Activated naive CD4-positive, alpha-beta T cell treated with anti-CD3 and anti-CD28 coated beads, Interleukin-2, amount 50 U/mL, for 16 hours (primary cell): ENCODE measurements around the gene MGMT.

Experiments
- DNase-seq: peaks from one replicate; pipeline ENCODE4 v3.0.0-alpha.2; 2020

The MGMT gene

DNA sequence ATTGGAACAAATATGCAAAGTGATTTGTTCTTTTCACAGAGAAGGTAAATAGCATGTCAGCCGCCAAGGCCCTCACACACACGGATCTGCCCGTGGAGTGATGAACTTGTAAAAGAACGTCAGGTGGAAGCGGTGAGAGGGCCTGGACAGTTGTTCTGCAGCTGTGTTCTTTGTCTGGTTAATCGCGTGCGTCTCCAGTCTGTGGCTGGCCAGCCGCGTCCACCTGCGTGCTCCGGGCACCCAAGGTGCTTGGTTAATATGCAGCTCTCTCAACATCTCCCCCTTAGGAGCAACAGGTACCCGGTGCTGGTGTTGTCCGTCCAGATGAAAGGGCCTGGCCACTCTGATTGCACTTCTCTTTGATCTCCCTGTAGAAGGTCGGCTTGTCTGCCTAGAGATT lies 162.9 kb downstream of the MGMT start:
- DNase-seq, result no peak

DNA sequence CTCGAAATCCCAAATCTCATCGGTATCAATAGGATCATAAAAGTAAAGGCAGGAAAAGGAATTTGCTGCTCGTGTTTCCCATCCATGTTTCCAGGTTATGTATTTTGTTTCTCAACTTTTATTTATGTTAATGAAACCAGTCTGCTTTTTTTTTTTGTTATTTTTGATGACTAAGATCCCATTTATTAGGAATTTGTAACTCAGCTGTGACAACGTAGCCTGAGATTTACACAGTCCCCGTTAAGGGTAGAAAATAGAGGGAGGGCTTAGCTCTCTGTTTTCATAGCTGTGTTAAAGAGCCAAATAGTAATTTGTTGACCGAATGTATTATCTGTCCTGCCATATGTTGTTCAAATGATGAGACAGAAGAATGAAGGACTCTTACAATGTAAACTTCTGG lies 164.0 kb downstream of the MGMT start:
- DNase-seq, result no peak

DNA sequence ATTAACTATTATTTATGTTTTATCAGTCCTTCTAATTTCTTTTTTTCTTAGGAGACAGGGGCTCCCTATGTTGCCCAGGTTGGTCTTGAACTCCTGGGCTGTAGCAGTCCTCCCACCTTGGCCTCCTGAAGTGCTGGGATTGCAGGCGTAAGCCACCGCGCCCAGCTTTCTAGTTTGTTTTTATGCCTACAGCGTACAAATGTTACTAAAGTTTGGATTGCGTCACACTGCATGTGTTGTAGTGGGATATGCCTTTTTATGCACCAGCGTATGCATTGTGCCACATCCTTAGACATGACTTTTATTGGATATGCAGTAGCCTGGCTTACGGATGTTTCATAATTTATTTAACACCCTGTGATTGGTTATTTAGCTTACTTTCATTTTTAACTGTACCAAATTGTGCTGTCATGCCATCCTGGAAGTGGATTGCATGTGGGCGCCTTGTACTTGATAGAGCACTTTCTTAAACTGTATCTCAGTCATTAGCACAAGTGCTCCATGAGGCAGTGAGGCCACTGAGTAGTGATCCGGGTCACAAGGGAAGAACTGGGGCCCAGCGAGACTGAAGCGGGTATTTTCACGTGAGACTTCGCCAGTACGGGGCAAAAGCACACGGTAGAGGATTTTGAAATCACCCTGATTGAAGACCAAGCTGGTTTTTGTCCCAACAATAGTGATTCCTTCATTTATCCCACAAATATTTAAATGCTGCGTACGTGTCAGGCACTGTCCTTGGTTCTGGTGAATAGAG lies 165.0 kb downstream of the MGMT start:
- no peak for DNase-seq

DNA sequence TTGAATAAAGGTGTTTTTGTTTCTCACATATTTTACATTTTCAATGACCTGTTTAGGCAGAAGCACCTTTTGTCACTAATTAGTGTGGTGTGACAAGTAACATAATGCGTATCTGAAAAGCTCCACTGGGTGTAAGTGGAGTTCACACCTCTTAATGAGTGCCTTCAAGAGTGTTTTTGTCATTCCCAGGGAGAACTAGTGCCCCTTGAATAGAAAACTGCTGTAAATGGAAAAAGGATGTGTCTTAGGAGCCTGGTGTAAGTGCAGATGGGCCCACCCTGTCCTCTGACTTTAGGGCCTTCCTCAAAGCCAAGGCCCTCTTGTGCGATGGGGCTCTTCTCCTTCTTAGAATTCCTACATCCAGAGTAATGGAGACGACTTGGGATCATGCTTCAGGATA lies 170.0 kb downstream of the MGMT start:
- no peak for DNase-seq

DNA sequence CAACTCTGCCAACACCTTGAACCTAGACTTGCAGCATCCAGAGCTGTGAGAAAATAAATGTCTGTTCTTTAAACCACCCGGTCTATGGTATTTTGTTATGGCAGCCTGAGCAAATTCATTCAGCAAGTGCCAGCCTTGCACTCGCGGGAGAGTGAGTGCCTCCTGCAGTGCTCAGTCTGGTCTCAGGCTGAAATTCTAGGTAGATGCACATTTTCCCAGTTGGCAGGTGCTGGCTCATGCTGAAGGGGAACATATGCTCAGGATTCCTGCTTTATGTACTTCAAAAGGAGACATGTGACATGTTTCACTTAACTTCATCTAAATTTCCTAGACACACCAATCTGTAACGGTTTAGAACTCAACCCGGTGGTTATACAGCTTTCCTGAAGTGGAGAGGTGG lies 170.8 kb downstream of the MGMT start:
- no peak for DNase-seq

DNA sequence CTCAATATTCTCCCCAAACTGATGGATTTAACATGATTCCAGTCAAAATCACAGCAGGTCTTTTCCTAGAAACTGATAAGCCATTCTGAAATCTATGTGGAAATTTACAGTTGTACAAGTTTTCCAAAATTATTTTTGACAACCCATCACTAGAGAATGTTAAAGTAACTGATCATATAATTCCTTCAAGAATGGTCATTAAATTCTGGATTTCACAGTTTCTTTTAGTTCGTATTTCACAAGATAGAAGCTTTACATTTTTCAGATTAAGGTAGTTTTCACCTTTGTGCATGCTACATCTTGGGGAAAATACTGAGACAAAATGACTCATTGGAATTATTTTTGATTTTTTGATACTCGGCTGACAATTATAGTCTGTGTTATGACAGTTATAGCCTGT lies 174.3 kb downstream of the MGMT start:
- no peak for DNase-seq

DNA sequence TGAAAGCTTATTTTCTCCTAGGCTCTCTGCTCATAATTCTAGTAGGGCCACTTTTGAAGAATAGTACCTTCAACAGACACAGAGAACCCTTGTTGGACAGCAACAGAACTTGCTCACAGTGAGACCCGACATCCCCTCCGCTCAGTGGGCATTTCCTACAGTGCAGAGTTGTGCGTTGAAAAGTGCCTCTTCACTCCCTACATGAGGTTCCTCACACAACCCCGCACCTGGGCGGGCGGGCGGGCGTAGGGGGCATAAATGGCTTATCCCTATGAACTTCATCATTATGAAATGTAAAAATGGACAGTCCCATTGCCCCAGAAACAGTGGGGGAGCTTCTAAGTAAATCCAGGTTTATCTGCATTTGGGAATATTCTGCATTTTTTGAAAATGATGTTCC lies 174.9 kb downstream of the MGMT start:
- DNase-seq, result no peak

DNA sequence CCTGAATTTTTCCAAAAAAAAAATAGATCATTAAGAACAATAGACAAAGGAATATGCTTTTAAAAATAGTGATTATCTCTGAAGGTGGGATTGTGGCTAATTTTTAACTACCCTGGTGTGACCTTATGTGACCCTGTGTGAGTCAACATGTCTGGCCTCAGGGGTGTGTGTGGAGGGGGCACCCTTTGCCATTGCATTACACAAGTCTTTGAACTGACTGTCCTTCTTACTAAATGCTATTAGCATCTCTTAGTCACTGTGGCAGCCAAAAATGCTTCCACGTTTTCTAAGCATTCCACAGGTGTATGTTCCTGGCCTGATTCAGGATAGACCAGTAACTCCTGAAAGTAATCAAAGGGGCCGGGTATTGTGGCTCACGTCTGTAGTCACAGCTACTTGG lies 175.4 kb downstream of the MGMT start:
- no peak for DNase-seq

DNA sequence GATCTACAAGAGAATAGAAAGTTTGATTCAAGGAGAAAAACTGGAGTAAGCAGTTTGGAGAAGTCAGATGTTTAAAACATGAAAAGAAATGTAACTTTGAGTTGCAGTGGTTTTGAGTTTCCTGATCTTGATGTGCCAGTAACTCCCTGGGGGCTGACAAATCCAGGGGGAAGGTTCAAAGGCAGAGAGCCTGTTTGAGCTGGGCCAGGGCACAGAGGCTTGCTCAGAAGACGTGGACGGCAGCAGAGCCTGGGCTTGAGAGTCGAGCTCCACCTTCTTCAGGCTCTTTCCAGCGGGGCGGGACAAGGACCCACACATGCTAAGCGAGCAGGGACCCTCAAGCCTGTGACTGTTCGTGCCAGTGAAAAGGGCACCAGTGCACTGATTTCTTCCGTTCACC lies 176.2 kb downstream of the MGMT start:
- no peak for DNase-seq

DNA sequence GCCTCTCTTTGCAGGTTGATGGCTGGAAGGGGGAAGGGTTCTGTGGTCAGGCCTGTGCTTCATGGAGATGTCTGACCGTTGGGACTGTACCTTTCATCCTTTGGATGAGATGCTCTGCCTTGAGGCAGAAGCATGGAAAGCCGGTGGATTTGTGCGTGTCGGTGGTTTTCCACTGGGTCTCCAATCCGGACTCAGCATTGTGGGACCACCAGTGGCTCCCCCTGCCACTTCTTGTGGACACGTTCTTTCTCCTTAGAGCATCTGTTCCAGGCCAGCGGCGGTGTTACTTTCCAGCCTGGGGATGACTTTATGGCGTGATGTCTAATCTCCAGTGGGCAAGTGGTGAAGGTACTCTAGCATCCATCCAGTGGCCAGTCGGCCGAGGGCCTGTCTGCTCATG lies 178.4 kb downstream of the MGMT start:
- DNase-seq, result no peak

DNA sequence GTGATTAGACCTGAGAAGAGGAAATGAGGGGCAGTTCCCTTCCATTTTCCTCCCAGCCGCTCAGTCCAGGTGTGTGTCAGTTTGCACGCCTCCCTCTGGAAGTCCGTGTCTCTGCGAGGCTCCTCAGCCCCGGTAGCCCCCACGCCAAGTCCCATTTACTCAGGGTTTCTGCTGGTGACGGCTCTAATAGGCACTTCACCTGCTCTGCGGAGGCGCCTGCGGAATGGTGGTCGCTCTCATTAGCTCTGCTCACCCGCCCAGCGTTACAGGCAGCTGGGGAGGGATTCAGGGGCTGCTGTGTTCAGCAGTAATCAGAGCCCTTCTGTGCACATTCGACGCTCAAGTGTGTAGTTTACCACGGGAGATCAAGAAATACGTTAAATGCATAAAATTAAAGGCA lies 179.9 kb downstream of the MGMT start:
- DNase-seq, result no peak

DNA sequence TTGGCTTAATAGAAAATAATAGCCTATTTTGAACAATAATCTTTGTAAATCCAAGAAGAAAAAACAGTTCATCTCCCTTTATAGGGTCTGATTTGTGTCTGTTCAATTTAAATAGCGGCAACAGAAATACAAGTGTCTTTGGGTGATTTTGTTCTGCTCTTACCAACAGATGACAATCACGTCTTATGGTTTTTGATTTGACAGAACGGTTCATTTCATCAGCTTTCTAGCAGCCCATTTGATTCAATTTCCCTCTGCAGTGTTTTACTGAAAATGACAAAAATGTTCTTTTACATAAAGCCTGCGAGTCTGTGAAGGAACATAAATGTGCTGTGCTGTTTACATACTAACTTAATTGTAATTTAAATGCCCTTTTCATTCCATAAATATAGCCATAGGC lies 180.5 kb downstream of the MGMT start:
- no peak for DNase-seq

DNA sequence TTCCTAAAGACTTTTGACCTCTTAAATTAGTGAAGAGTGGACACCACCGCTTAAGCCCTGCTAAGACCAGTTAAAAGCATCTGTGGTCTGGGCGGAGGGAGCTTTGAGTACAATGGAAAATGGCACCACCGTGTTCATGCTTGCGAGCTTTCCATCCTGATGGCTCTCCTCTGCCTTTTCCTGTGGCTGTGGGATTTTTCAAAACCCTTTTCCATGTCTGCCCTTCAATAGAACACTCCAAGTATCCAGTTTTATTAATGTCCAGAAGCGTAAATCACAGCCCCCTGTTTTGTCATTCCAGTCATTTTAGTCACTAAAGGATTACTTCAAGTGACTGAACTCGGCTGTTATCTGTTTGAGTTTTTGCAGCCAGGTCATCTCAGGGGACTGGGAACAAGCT lies 181.8 kb downstream of the MGMT start:
- DNase-seq, result no peak

DNA sequence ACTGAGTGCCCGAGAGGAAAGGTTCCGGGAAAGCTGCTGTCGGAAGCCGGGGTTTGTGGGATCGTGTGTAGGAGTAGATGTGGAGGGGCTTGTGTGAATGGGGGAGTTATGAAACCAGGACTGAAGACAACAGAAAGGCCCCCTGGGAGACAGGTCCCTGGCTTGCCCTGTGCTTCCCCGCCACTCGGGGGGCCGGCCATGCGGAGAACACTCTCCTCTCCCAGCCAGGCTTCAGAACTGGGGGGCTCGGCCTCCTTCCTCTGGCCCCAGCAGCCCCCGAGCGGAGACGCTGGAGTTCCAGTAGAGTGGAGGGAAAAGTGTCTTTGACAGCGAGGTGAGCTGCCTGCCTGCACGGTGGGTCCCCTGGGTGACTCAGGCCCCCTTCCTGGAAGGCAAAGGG lies 185.0 kb downstream of the MGMT start:
- DNase-seq, result no peak

DNA sequence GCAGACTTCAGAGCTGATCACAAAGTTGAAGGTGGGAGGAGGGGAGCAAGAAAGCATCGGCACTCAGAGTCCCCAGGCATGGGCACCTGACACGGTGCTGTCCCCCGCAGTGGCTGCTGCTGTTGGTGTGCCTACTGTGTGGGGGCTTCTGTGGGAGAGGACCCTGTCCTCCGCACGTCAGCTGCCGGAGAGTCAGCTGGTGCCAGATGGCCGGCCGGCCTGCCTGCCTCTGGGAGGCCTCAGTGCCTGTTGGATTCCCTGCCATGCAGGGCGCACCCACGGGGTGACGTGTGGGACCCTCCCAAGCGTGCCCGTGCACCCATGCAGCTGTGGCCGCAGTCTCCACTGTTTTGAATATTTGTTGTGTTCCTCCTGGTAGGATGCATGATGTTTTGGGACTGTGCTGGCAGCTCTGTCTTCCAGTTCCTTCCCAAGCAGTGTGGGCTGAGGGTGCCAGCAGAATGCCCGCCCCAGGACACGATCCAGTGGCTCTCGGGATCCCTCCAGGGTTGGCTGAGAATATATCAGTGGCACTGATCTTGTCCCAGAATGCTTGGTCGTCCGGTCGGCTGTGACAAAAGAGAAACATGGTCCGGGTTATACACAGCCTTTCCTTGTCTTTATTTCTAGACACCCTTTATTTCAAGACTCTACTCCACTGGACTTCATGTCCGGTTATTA lies 185.6 kb downstream of the MGMT start:
- DNase-seq, result no peak

DNA sequence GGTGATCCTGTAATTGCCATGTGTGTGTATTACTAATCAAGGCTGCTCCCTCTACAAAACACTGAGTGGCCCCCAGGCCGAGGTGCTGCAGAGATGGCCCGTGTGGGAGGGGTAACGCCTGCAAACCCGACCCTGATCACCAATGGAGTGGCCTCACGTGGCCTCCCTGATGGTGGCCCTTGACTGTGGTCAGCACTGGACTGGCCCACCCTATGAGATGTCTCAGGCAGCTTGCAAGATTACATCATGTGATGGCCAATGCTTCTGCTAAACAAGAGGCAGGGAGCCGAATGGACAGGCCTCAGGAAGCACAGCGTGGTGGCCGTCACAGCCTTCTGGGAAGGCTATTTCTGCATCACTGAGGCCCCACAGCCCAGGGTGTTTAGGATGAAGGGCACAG lies 186.4 kb downstream of the MGMT start:
- DNase-seq, result no peak

DNA sequence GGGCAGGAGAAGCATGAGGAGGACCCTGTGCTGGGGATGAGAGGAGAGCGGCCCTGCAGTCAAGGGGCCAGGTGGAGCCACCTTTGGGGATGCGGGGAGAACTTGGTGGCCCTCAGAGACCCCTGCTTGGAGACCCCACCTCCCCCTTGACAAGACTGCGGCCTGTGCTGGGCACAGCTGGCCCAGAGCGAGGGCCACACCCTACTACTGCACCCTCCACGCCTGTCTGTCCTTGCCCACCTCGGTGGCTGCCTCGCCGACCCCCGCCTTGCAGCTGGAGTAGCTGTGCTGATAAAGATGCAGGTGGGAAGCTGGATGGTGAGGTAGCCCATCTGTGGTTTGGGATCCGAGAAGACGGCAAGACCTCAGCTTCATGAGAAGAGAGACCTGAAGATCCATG lies 186.8 kb downstream of the MGMT start:
- no peak for DNase-seq

DNA sequence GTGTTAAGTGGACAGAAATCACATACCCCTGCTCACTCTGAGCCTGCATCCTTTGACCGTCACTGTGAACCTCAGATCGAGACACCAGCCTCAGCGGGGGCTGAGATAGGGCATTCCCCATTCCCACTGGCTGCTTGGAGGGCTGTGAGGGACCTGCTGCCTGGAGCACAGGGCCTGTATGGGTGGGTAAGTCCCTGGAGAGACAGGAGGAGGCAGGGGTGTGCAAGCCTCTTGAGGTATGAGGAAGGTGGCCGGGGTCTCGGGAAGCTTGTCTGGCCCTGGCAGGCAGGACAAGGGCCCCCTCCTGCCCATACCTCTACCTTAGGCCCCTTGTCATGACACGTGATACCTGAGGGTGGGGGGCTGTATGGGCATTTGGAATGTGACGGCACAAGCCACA lies 187.4 kb downstream of the MGMT start:
- DNase-seq, result no peak

DNA sequence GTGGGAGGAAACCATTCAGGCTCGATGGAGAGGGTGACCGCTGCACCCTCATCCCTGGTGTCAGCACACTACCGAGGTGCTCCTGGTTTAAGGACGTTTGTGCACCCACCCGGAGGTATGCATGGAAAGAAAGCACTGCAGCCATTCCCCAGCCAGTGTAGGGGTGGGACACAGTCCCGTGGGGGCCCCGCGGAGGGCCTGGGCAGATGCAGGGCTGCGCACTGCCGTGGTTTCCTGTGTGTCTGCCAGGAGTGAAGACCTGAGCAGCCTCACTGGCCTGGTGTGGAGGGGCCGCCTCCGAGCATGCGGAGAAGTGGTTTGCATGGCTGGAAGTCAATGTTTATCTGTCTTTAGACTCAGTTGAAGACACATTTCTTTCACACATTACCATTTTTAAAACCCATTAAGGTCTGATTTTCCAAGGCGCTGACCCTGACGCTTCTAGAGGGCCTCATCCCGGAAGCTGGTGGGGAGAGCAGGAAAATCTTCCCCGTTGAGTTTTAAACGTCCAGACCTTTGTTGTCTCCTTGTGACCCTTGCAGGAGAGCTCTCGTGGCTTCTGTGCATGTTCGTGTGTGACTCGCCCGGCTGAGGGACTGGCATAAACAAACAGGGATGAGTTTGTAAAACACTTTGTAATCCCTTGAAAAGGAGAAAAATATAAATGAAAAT lies 188.1 kb downstream of the MGMT start:
- no peak for DNase-seq

DNA sequence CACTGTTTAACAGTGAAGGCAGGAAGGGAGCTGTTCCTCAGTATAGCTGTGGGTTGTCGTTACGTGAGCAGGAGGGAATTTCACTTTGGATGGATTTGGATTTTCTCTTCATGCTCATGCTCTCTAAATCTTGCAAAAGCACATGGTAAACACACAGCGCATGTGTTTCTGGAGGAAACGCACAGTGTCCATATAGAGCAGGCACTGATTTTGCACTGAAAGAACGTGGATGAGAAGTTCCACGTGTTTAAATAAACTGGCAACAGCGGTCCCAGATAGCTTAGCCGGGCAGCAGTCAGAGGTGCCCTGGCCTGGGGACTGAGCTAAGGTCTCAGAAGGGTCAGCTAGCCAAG lies 188.6 kb downstream of the MGMT start:
- DNase-seq, result no peak

DNA sequence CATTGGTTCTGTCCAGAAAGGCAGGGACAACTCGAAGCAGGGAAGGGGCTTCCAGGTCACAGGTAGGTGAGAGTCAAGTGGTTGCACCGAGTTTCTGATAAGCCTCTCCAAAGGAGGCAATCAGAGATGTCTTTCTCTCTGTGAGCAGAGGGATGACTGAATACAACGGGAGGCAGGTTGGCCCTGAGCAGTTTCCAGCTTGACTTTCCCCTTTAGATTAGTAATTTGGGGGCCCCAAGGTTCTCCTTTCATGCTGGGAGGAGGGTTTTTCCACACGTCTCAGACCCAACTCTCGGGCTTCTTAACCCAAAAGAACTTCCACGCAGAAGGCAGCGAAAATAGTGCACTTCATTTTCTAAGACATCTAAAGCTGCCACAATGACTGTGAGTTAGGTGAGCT lies 189.6 kb downstream of the MGMT start:
- DNase-seq, result no peak

DNA sequence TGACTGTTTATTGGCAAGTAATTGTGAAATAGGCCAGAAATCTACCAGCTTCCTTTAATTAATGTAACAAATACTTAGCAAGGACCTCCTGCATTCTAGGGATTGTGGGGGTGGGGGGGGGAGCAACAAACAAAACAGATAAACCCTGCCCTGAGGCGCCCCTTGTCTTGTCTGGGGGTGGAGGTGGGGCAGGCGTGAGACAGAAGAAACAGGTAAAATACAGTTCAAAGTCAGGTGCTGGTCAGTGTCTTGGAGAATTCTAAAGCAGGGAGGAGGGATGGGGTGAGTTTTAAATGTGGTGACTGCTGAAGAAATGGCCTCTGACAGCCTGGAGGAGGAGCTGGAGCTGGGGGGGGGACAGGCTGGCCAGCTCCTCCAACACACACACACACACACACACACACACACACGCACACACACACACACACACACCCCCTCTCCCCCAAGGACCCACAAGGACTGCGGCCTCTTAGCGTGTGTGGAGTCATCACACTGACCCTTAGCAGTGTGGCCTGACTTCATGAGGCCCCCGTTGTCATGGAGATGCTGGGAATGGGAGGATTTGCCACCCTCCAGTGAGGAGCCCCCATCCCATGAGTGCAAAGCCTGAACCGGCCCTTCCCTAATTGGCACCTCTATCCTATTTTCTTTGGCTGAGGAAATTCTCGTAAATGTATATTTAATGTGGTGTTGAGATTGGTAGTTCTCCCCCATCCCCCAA lies 190.4 kb downstream of the MGMT start:
- DNase-seq, result no peak

DNA sequence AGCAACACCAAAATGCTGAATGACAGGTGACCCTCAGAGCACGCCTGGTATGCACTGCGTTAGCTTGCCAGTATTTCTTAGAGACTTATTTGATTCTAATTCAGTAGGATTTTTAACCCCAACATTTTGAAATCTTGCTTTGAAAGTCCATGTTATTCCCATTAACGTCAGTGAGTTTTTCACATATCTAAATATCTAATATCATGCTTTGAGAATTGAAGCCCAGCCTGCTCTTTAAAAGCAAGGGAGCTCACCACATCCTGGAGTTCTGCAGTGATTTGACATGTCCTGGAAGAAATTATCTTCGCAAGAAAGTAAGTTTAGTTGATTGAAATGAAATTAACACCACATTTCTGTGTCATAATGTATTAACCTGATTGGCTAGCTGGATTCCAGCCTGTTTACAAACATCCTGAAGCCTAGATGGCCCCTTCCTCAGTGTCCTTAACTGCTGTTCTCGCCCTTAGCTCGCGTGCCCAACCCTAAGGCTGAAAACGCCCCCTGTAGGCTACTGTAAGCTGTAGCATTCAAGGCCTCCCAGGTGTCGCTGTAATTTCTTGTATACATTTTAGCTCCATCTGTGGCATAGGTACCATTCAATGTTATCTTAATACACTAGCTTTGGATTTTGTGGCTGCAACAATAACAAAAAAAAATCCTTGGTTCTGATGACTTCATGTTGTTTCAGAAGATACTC lies 191.5 kb downstream of the MGMT start:
- no peak for DNase-seq
